Measurements from ENCODE around the gene CLCN3.

DNA sequence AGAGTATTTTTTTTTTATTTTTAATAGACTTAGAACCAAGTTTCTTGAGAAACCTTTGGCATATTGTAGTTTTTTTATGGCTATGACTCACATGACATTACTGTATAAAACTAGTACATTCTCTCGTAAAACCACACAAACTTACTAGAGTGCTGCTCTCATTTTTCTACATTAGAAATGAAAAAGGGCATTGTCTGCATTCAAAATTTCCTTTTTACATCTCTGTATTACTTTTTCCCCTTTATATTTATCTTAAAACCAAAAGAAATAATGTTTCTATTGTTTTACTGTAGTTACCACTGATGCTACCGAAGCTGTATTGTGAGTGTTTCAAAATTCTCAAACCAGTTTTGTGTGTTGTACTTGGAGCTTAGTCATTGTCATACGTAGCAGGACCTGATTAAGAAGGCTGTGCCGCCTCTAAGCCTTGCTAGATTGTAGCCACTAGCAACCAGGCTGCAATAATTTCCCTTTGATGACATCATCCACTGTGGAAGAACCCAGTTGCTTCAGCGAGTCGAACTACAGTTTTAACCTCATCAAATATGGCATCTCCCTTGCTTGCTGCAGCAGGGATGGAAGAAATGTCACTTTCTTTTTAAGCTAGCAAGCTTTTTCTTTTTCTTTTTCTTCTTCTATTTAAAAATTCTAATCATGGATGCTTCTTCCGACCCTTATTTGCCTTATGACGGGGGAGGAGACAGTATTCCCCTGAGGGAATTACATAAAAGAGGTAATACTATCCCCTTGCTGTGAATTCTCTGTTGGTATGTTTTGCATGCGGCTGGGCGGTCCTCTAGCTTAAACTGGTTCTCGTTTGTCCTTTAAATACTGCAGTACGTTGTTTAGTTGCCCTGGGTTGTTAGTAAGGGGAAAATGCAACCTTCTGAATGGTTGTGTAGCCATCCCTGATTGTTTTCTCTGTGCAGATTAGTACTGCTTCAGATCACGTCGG is 39.6 kb downstream of the CLCN3 start:
- TF ChIP-seq CTCF (IDR thresholded peaks at IDR 0.05): peak in 1 of 6 experiments; percentile 7
- TF ChIP-seq POLR2A (IDR thresholded peaks at IDR 0.05): peak; percentile 20 to 39
